Measurements from ENCODE around the gene MPDU1. TPM values are rescaled to one million over a fixed set of nuclear protein-coding genes. Genes with fewer than 3 reads are reported as not detected.

MPDU1 gene
- total and polyA plus RNA-seq, 2 of the 13 experiments (the other 11 are each of a cell fraction or from before 2014, with no cell fraction given) = 112 to 167 TPM

DNA sequence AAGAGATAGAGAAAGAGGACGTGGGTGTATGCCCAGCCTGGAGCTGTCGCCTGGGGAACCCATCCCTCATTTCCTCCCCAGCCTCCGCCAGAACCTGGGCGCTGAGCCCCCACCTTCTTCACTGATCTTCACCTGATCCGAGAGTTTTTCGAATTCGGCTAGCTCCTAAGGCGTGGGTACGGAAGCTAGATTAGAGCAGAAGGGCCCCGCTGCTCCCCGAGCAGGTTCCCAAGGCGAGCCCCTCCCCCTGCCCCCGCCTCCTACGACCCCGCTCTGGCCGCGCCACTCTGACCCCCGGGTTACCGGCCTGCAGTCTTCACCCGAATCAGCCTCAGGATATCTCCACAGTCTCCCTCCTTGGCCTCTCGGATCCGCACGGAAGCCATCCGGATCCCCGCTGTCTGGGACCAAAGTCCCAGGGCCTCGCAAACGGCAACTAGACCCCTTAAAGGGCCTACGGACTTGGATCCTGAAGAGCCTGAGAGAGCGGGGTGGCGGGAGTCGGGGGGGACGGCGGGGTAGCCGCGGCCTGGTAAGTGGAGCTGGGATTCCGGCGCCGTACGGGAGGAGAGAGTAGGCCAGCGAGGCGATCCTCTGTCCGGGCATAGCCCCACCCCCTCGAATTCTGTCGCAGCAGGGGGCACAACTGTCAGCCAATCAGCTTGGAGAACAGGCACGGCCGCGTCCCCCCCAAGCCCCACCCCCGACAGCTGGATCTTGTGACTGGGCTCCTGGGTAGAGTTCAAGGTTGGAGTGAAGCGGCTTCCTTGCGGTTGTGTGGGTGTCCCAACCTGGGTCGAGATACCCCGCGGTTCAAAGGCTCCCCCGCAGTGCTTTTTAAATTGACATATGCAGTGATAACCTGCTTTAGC is 43.8 kb downstream of the MPDU1 start, which contains the start of gene SAT2 (continued):
- TF ChIP-seq, protein P1, sequence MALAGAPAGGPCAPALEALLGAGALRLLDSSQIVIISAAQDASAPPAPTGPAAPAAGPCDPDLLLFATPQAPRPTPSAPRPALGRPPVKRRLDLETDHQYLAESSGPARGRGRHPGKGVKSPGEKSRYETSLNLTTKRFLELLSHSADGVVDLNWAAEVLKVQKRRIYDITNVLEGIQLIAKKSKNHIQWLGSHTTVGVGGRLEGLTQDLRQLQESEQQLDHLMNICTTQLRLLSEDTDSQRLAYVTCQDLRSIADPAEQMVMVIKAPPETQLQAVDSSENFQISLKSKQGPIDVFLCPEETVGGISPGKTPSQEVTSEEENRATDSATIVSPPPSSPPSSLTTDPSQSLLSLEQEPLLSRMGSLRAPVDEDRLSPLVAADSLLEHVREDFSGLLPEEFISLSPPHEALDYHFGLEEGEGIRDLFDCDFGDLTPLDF (CRISPR knock-in tag; IDR thresholded peaks at IDR 0.05) = peak; percentile 24; the same call in 1 of the 2 replicates
- TF ChIP-seq ZNF674 (CRISPR knock-in tag; IDR thresholded peaks at IDR 0.05; ENCODE audit: low read depth) (no peak), ZNF660 (CRISPR knock-in tag; IDR thresholded peaks at IDR 0.05; ENCODE audit: borderline replicate concordance, low read depth) (no peak), RBFOX2 (IDR thresholded peaks at IDR 0.05; ENCODE audit: low read depth, low read length) (peak; percentile 82), ZFP36 (IDR thresholded peaks at IDR 0.05; ENCODE audit: borderline replicate concordance, low read depth, low read length, partially characterized antibody) (no peak), ZNF350 (CRISPR knock-in tag; IDR thresholded peaks at IDR 0.05; ENCODE audit: borderline replicate concordance, low read depth) (no peak; the same call in 1 of the 2 replicates), IKZF4 (CRISPR knock-in tag; IDR thresholded peaks at IDR 0.05; ENCODE audit: borderline replicate concordance, low read depth, not compliant biosample characterization) (no peak), THYN1 (CRISPR knock-in tag; IDR thresholded peaks at IDR 0.05; ENCODE audit: borderline replicate concordance, low read depth) (no peak), HMGA1 (CRISPR knock-in tag; conservative IDR thresholded peaks at IDR 0.05) (no peak), ZNF292 (CRISPR knock-in tag; IDR thresholded peaks at IDR 0.05; ENCODE audit: borderline replicate concordance, low read depth) (peak; percentile 65; the same call in 1 of the 2 replicates), FOXA3 (CRISPR knock-in tag; IDR thresholded peaks at IDR 0.05) (peak; percentile 19), REL (CRISPR knock-in tag; conservative IDR thresholded peaks at IDR 0.05) (no peak), NR2C2 (CRISPR knock-in tag; IDR thresholded peaks at IDR 0.05; ENCODE audit: borderline replicate concordance) (peak; percentile 78), ZNF282 (IDR thresholded peaks at IDR 0.05; ENCODE audit: partially characterized antibody) (no peak)
- TF ChIP-seq, protein P2, sequence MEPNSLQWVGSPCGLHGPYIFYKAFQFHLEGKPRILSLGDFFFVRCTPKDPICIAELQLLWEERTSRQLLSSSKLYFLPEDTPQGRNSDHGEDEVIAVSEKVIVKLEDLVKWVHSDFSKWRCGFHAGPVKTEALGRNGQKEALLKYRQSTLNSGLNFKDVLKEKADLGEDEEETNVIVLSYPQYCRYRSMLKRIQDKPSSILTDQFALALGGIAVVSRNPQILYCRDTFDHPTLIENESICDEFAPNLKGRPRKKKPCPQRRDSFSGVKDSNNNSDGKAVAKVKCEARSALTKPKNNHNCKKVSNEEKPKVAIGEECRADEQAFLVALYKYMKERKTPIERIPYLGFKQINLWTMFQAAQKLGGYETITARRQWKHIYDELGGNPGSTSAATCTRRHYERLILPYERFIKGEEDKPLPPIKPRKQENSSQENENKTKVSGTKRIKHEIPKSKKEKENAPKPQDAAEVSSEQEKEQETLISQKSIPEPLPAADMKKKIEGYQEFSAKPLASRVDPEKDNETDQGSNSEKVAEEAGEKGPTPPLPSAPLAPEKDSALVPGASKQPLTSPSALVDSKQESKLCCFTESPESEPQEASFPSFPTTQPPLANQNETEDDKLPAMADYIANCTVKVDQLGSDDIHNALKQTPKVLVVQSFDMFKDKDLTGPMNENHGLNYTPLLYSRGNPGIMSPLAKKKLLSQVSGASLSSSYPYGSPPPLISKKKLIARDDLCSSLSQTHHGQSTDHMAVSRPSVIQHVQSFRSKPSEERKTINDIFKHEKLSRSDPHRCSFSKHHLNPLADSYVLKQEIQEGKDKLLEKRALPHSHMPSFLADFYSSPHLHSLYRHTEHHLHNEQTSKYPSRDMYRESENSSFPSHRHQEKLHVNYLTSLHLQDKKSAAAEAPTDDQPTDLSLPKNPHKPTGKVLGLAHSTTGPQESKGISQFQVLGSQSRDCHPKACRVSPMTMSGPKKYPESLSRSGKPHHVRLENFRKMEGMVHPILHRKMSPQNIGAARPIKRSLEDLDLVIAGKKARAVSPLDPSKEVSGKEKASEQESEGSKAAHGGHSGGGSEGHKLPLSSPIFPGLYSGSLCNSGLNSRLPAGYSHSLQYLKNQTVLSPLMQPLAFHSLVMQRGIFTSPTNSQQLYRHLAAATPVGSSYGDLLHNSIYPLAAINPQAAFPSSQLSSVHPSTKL (CRISPR knock-in tag; IDR thresholded peaks at IDR 0.05) = peak; percentile 55
- TF ChIP-seq, protein P3, sequence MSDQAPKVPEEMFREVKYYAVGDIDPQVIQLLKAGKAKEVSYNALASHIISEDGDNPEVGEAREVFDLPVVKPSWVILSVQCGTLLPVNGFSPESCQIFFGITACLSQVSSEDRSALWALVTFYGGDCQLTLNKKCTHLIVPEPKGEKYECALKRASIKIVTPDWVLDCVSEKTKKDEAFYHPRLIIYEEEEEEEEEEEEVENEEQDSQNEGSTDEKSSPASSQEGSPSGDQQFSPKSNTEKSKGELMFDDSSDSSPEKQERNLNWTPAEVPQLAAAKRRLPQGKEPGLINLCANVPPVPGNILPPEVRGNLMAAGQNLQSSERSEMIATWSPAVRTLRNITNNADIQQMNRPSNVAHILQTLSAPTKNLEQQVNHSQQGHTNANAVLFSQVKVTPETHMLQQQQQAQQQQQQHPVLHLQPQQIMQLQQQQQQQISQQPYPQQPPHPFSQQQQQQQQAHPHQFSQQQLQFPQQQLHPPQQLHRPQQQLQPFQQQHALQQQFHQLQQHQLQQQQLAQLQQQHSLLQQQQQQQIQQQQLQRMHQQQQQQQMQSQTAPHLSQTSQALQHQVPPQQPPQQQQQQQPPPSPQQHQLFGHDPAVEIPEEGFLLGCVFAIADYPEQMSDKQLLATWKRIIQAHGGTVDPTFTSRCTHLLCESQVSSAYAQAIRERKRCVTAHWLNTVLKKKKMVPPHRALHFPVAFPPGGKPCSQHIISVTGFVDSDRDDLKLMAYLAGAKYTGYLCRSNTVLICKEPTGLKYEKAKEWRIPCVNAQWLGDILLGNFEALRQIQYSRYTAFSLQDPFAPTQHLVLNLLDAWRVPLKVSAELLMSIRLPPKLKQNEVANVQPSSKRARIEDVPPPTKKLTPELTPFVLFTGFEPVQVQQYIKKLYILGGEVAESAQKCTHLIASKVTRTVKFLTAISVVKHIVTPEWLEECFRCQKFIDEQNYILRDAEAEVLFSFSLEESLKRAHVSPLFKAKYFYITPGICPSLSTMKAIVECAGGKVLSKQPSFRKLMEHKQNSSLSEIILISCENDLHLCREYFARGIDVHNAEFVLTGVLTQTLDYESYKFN (CRISPR knock-in tag; conservative IDR thresholded peaks at IDR 0.05) = peak; percentile 81
- TF ChIP-seq, protein P4, sequence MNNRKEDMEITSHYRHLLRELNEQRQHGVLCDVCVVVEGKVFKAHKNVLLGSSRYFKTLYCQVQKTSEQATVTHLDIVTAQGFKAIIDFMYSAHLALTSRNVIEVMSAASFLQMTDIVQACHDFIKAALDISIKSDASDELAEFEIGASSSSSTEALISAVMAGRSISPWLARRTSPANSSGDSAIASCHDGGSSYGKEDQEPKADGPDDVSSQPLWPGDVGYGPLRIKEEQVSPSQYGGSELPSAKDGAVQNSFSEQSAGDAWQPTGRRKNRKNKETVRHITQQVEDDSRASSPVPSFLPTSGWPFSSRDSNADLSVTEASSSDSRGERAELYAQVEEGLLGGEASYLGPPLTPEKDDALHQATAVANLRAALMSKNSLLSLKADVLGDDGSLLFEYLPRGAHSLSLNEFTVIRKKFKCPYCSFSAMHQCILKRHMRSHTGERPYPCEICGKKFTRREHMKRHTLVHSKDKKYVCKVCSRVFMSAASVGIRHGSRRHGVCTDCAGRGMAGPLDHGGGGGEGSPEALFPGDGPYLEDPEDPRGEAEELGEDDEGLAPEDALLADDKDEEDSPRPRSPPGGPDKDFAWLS (CRISPR knock-in tag; IDR thresholded peaks at IDR 0.05; ENCODE audit: borderline replicate concordance) = no peak

Data from HepG2 (cell line).